ENCODE results near the gene PRCC.

PRCC gene

GRCh38 chr1:156844638-156845037 is 77.3 kb downstream of the PRCC start:
- no peak overlapping the region for H3K4me3 ChIP-seq (ENCODE audit: low read depth, low read length)
- no peak for DNase-seq (ENCODE audit: low read depth)
- no peak for TF ChIP-seq CTCF (conservative IDR thresholded peaks at IDR 0.05; ENCODE audit: low read depth, low read length)

DNA sequence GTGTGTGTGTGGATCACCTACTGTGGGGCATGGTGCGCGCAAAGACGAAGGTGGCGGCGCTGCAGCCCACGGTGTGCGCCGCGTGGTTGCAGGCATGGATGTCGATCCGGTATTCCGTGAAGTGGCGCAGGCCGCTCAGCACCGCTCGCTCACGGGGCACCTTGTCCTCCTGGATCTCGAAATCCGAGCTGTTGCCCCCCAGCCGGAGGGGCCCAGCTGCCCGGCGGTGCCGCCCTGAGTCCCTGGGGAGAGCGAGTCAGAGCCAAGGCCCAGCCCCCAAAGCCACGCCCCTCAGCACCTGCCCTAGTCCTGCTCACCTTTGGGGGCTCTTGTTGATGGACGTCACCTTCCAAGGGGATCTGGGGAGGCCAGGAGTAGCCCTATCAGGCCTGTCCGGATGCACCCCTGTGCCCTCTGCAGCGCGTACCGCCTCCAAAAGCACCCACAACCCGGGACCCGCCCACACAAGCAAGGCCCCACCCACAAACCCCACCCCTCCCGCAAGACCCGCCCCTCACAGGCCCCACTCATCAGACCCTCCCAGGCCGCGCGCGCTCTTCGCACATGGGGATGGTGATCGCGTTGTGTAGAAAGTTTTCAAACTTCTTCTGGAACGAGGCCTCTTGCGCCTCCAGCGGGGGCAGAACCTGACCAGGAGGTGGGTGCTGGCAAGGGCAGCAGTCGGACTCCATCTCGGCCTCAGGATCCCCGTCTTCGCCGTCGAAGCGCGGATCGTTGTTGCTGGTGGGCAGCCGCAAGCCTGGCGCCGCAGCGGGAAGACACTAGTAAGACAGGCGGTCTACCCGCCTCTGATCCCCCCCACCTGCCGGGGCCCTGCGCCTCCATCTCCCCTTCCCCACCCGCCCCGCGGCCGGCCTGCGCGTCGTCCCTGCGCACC is 78.0 kb downstream of the PRCC start:
- no peak for DNase-seq (ENCODE audit: low read depth)
- no peak overlapping the region for H3K4me3 ChIP-seq (ENCODE audit: low read depth, low read length)
- peak; percentile 20 for TF ChIP-seq CTCF (conservative IDR thresholded peaks at IDR 0.05; ENCODE audit: low read depth, low read length)

GRCh38 chr1:156845953-156846545 is 78.7 kb downstream of the PRCC start:
- no peak for TF ChIP-seq CTCF (conservative IDR thresholded peaks at IDR 0.05; ENCODE audit: low read depth, low read length)
- no peak overlapping the region for H3K4me3 ChIP-seq (ENCODE audit: low read depth, low read length)
- DNase-seq (ENCODE audit: low read depth): no peak

DNA sequence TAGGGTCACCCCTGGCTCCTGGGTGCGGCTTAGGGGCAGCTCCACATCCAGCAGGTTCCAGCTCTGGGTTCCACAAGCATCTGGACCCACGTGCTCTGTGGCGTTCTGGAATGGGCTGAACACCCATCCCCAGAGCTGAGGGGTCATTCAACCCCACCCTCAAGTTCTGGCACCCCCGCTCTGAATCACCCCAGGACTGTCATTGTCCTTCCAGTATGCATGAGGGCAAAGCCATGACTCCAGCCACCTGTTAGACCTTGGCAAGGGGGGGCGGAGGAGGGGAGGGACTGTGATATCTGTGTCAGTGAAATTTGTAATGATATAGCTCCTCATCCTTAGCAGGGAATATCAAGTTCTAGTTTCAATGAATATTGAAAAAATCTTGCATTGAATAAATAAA is 79.3 kb downstream of the PRCC start:
- no peak overlapping the region for H3K4me3 ChIP-seq (ENCODE audit: low read depth, low read length)
- DNase-seq (ENCODE audit: low read depth): no peak
- no peak for TF ChIP-seq CTCF (conservative IDR thresholded peaks at IDR 0.05; ENCODE audit: low read depth, low read length)

GRCh38 chr1:156847591-156848460 is 80.5 kb downstream of the PRCC start:
- H3K4me3 ChIP-seq (ENCODE audit: low read depth, low read length): no peak overlapping the region
- no peak for DNase-seq (ENCODE audit: low read depth)
- TF ChIP-seq CTCF (conservative IDR thresholded peaks at IDR 0.05; ENCODE audit: low read depth, low read length): no peak

DNA sequence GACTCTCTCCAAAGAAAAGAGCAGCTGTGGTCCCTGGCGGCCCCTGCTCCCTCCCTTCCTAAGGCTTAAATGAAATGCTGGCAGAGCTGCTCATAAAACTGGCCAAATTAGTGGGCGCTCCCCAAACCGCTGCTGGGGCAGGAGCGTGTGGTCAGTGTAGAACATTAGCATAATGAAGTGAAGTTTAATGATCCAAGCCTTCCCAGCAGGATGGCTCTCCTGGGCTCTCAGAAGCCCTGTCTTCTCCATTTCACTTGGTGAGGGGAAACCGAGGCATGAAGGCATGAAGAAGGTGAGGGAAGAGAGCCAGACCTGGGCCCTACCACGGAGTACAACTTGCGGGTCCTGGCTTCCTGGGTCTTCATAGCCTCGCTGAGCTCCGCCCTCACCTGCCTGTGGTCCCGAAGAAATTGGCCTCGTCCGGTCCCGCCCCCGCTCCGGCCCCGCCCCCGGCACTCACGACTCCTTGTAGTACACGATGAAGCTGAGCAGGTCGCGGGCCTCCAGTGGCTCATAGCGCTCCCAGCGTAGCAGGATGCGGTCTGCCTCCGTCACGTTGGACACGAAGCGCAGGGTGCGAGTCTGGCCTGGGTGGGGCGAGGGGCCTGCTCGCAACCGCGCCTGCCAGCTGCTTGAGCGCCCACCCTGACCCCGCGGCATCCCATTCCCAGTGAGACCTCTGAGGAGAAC is 81.3 kb downstream of the PRCC start:
- no peak for DNase-seq (ENCODE audit: low read depth)
- H3K4me3 ChIP-seq (ENCODE audit: low read depth, low read length): no peak overlapping the region
- no peak for TF ChIP-seq CTCF (conservative IDR thresholded peaks at IDR 0.05; ENCODE audit: low read depth, low read length)
